T-helper 1 cell (primary cell): ENCODE data around the gene GXYLT1.
A peak's percentile ranks its signal among the peaks of the same experiment; 100 is the strongest.
"Not testable (repeated sequence)": the region's sequence is repeated elsewhere in the genome, so short reads cannot be mapped to it uniquely, and the experiment has no call there.

Source experiments
- DNase-seq, 5 donors: peaks; one replicate each; pipeline ENCODE4 v3.0.0-alpha.2; 2012 to 2020

GXYLT1 gene

DNA sequence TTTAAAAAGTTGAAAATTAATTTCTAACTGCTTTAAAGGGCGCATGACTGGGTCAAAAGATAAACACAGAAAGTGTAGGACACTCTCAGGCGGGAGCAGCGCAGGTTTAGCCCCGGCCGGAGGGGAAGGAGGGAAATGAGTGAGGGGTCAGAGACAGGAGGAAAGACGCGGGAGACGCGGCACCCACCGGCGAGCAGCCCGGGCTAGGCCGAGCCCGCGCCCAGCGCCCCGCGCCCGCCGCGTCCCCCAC is 591 bp downstream of the GXYLT1 start:
- no peak for DNase-seq

DNA sequence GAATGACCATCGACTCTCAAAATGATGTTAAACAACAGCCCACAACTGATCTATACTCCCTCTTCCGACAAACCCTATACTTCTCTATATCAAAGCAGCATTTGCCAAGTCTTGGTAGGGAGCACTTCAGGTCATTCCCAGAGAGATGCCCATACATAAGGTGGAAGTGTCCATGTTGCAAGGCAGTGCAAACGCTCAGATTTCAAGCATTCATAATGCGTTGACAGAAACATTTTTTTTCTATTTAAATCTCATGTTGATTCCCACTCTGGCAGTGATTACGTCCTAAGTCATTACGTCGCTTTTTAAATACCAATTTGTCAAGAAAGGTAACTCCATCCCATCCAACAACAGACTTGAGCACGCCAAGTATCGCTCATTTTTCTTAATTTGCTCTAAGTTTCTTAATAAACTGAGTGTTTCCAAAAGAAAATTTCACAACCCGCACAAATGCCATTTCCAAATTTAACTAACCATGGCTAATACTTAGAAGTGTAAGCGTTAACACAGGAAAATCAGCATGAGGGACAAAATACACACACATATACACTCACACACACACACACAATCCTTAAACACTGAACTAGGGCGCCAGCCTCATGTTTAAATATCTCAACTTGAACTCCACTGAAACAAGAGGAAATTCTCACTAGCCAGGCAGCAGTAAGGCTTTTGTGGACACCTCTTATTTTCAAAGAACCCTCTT is 1.1 kb downstream of the GXYLT1 start:
- peak in 1 of 5 donors; percentile 16 for DNase-seq

DNA sequence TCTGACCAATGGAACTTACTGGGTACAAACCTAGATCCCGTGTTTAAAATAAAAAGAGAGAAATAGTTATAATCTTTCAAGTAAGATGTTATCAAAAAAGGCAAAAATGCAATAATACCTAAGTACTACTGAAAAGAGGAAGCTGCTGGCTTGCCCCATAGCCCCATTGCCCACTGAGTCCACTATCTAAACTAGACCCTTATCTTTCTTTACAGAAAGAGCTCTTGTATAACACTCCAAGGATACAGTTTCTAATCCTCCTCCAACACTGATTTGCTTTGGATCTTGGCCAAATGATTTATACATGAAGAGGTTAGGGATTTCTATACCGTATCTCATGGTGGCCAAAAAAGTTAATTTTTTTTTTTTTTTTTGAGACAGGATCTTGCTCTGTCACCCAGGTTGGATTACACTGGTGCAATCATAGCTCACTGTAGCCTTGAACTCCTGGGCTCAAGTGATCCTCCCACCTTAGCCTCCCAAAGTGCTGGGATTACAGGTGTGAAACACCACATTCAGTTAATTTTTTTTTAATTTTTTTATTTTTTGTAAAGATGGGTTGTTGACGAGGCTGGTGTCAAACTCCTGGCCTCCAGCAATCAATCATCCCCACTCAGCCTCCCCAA is 2.6 kb downstream of the GXYLT1 start:
- DNase-seq: no peak

DNA sequence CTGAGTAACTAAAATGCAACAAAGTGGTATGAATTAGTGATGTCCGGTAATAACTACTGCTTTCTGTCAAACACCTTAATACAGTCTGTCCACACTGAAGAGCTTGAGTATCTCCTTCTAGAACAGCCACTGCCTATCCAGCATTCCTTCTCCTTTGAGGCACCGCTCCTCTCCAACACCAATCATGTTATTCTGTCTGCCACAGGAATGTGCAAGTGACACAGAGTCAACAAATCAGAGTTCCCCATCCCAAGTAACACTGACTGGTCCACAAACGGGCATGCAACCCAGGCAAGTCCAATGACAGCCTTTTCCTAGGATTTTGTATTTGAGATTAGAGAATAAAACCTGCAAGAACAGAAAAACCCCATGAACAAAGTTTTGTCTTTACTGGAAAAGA is 3.8 kb downstream of the GXYLT1 start:
- DNase-seq: no peak

DNA sequence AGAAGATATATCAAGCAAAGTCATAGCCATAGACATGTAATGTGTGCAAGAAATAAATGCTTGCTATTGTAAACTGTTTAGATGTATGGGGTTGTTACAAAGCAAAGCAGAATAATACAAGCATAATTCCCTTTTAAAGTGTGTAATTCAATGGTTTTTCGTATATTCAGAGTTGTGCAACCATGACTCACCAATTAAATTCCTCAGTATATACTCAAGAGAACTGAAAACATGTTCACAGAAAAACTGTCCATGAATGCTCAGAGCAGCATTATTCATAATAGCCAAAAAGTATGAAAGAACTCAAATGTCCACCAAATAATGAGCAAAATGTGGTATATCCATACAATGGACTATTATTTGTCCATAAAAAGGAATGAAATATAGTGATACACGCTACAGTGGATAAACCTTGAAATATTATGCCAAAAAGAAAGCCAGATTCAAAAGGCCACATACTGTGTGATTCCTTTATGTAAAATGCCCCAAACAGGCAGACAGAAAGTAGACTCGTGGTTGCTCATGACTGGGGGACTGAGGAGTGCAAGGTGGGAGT is 9.3 kb downstream of the GXYLT1 start:
- no peak for DNase-seq

DNA sequence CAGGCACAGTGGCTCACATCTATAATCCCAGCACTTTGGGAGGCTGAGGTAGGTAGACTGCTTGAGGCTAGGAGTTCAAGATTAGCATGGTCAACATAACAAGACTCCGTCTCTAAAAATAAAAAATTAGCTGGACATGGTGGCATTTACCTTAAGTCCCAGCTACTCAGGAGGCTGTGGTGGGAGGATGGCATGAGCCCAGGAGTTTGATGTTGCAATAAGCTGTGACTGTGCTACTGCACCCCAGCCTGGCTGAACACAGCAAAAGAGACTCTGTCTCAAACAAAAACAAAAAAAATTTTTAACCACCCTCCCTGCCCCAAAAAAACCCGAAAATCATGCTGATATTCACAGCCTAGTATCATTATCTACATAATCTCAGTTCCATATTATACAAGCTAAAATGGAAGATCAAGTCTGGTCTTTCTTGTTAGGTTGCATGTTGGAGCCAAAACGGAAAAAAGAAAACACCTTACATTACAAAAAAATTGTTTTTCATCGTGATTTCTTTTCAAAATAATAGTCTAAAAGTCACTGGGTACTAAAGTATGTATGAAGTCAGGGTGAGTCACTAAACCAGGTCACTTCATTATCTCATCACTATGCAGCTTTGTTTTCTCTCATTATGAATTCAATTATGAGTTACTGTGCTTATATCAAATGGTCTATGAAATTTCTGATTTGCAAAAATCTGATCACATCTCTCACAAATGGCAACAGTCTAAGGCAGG is 13.8 kb downstream of the GXYLT1 start:
- no peak for DNase-seq

DNA sequence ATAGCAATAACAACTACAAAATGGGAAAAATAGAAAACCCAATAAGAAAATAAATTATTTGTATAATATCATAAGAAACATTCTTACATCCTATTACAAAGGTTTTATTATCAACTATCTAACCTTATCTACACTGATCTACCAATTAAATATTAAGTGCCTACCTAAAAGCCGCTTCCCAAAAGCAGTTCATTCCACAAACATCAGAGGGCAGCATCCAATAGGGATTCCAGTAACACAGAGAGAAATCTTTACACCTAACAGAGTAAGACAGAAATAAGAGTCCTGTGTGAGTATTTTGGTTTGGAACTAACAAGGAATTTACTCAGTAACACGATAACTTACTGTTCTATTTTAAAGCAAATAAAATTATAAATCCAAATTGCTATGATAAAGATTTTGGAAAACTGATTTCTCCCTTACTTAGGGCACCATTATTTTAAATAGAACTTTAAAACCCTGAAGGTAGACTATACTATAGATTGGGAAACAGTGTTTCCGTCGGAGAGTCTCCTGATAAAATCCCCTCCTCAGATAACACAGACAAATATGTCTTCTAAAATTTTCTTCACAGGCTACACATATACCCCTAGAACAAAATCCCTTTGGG is 15.0 kb downstream of the GXYLT1 start:
- DNase-seq: no peak

DNA sequence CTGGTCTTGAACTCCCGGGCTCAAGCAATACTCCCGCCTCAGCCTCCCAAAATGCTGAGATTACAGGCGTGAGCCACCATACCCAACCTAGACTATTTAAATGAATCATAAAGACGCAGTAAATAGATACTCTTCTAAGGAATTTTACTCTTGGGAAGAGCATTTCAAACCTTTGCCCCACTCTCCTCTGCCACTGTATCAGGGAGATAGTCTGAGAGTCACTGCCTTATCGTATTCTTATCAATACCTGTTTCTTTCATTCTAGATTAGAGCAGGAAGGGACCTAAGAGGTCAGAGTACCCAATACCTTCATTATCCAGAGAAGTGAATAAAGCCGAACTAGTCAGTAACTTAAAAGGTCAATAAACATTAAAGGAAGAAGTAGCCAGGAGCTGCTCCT is 15.8 kb downstream of the GXYLT1 start:
- no peak for DNase-seq

DNA sequence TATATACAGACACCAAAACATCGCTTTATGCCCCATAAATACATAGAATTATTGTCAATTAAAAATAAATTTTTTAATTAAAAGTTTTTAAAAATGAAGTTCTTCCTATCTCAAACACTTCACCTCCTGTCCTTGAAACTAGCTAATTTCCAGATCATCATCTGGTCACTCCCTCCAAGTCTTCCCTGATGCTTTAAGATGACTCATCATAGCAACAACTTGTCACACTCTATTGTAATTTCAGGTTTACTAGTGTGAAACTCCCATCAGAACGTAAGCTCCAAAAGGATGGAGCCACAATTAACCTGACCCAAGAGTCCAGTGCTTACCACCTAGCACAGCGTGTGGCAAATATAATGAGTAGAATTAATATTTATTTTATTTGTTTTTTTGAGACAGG is 16.3 kb downstream of the GXYLT1 start:
- no peak for DNase-seq

DNA sequence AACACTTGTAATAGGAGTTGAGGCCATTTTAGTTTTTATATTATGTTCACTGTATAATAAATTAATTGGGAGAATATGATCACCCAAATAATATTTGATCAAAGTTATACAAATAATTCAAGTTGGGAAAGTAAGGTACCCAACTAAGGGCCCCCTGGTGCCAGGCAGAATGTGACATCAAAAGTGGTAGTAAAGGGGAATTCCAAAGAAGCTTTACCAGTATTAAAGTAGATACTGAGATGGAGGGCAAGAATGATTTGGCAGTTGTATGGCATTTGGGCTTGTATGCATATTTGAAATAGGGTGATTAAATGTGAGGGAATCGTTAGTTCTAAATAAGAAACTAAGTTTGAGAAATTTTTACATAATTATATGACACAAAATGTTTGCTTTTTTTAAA is 17.7 kb downstream of the GXYLT1 start:
- no peak for DNase-seq

DNA sequence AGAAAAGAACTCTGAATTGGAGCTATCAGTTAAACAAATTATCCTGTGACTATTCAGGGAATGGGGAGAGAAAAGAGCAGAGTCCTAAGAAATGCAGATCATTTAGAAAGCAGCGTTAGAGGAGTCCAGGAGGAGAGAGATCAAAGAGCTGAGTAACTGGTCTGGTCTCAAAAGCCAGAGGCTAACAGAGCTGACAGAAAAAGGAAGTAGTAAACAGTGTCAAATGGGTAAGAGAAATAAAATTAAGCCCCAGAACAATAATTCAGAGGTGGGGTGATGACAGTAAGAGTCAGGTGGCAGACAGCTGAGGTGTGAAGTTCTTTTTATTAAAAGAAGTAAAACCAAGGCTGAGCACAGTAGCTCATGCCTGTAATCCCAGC is 19.3 kb downstream of the GXYLT1 start:
- DNase-seq: no peak

DNA sequence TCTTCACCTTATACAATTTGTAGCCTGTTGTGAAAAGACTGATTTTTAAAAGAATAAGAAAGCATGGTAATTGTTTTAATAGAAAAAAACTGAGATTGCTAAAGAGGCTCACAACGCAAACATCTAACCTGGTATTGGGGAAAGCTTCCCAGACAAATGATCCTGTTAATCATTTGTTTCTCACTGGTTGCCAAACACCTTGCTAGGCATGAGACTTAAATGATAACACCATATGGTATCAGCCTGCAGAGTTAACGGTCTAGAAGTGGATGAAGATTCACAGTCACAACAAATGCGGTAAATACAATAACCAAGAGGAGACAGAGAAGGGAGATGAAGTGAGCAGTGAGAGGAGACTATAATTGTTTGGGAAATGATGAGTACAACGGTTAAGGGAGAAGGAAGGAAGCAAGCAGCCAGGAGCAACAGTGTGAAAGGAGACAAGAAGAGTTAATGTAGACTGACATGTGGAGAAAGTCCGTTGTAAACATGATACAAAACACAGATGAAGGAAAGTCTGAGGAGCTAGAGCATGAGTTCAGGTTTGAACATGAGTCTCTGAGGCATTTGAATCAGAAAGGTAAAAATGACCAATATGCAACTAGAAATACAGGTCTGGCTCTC is 19.8 kb downstream of the GXYLT1 start:
- no peak for DNase-seq

DNA sequence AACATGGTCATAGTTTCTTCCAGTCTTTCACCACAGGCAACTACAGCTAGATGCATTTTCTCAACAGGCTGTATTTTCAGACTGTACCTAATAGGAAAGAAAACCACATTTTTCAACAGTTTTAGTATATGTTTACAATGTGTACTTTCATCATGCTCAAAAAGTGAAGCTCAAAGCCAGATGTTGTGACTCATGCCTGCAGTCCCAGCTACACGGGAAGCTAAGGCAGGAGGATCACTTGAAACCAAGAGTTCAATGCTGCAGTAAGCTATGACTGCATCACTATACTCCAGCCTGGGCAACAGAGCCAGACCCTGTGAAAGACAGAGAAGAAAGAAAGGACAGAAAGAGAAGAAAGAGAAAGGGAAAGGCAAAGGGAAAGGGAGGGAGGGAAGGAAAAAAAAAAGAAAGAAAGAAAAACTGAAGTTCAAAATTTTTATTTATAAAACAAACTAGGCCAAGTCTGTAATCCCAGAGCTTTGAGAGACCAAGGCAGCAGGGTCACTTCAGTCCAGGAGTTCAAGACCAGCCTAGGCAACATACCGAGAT is 25.5 kb downstream of the GXYLT1 start:
- peak in 1 of 5 donors; percentile 42 for DNase-seq

DNA sequence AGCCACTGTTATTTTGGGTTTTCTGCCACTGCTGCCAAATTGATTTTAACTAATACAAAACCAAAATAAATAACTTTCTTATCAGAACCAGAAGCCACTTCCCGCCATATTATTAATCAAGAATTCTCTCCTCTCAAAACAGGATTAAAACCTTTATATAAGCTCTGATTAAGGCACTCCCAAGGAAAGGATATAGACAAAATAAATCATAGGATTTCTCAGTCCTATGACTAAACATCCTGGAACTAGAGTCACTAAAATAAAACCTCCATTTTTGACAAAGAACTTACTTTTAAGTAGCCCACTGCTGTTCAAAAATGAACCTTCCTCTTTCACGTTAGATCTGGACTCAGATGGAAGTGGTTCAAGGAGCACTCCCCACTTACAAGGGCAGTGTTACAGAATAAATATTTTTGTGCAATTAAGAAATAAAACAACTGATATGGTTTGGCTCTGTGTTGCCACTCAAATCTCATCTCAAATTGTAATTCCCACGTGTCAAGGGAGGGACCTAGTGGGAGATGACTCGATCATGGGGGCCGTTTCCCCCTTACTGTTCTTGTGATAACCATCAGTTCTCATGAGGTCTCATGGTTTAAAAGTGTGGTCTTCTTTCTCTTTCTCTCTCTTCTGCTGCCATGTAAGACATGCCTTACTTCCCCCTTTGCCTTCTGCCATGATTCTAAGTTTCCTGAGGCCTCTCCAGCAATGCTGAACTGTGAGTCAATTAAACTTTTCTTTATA is 26.4 kb downstream of the GXYLT1 start:
- no peak for DNase-seq

DNA sequence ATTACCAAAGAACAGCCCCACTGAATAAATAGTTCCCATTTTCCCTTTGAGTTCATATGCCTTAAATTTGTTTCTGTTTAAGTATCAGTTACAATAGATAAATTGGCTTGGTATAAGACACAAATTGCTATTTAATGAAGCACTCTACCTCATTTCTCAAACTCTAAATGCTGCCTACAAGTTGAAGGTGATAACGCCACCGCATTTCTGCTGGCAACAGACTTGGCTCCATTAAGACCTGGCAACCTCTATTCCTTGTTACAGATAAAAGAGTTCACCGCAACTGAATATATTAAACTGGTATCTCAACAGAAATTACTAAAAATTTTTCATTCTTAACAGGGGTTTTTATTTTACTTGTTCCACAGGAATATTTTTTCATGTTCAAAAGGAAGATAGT is 35.6 kb downstream of the GXYLT1 start:
- DNase-seq: no peak

DNA sequence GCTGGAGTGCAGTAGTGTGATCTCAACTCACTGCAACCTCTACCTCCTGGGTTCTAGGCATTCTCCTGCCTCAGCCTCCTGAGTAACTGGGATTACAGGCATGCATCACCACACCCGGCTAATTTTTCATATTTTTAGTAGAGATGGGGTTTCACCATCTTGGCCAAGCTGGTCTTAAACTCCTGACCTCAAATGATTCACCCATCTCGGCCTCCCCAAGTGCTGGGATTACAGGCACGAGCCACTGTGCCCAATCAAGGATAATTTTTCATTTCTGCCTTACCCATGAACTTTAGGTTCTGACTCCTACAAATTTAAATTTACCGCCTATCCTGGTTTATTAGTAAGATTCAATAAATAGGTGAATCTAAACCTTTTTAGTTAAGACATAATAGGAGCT is 37.9 kb downstream of the GXYLT1 start:
- DNase-seq: not testable (repeated sequence)

DNA sequence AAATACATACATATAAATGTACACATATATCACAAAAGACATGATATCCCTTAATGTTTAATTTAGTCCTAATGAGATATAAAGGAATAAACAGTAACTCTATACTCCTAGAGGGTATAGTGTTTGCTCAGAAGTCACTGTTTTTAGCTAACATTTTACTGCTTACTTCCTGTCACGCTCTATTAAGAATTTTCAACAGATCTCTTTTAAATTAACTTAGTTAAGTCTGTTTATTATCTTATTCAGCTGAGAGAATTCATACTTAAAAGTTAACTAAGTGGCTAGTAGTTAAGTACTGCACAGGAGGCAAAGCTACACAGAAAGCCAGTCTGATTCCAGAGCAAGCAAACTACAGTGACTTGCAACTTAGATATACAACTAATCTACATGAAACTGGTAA is 39.9 kb downstream of the GXYLT1 start:
- DNase-seq: no peak

DNA sequence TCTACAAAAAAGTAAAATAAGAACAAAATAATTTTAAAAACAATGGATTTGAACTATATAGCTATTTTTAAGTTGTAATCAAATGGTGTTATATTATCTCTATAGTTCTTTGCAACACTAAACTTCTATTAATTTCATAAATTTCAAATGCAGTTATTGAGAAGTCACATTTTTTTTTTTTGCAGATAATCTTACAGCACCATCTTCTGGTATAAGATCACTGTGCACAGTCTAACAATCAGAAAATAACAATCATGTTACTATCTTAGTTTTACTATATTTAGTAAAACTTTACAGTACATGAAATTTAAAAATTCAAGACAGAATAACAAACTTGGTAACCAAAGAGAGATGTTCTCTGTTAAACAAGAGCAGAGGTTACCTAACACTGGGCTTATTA is 40.6 kb downstream of the GXYLT1 start:
- no peak for DNase-seq

DNA sequence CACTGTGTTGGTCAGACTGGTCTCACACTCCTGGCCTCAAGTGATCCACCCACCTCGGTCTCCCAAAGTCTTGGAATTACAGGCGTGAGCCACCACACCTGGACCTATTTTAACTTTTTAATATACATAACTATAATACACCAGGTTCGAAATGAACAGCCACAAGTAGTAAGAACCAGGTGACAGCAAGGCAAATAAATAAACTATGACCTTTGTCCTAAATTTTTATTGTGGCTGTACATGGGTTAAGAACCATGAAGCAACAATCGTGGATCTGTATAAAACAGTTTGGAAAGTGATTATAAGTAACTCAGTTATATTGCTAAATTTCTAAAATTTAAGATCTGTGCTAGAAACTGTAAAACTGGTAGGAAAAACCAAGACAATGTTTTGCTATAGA is 41.5 kb downstream of the GXYLT1 start:
- no peak for DNase-seq

DNA sequence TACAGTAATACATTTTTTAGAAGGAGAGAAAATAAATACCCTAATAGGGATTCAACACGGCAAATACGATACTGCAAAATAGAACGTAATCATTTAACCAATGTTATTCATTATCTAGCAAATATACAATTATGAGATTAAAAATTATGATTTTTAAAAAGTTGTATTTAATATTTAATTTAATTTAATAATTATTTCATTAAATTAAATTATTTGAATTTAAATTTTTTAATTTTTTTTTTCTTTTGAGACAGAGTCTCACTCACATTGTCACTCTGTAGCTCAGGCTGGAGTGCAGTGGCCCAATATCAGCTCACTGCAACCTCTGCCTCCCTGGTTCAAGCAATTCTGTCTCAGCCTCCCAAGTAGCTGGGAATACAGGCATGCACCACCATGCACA is 42.0 kb downstream of the GXYLT1 start:
- no peak for DNase-seq

DNA sequence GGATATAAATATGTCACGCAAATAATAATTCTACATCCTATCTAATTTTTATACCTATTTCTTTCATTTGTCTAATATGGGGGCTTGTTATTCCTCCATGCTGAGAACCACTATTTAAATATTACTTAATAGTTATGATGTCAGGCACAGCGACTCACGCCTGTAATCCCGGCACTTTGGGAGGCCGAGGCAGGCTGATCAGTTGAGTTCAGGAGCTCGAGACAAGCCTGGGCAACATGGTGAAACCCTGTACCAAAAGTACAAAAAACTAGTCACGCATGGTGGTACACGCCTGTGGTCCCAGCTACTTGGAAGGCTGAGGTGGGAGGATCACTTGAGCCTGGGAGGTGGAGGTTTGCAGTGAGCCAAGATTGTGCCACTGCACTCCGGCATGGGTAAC is 45.2 kb downstream of the GXYLT1 start:
- DNase-seq: no peak

DNA sequence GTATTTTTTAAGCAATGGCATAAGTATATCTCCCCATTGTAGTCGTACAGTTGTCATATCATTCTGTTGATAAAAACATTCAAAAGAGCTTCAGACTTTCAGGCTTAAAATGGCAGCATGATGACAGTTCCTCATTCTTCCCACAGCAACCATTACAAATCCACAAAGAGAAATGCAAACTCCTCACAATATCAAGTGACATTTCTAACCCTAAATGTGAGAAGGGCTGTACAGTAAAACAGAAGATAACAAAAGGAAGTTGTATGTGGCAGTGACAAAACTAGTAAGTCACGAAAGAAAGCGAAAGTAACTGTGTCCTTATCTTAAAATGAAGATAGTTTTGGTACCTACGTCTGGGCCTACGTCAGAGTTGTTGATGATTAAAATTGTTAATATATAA is 46.7 kb downstream of the GXYLT1 start:
- peak in 2 of 5 donors; percentile 23 to 68 for DNase-seq
